Measurements from ENCODE around the gene KCNJ10.
"Not testable (repeated sequence)": the region's sequence is repeated elsewhere in the genome, so short reads cannot be mapped to it uniquely, and the experiment has no call there.

The KCNJ10 gene

GRCh38 chr1:160061369-160062229 lies 8.4 kb downstream of the KCNJ10 start:
- peak; percentile 28 for DNase-seq (ENCODE audit: low spot score)

GRCh38 chr1:160058087-160058486 lies 11.9 kb downstream of the KCNJ10 start:
- no peak for DNase-seq (ENCODE audit: low spot score)

- peak; percentile 32 for DNase-seq (ENCODE audit: low spot score)
Observed at GRCh38 chr1:160056648-160057169, 13.3 kb downstream of the KCNJ10 start.

GRCh38 chr1:160053548-160054365 lies 16.2 kb downstream of the KCNJ10 start:
- peak; percentile 67 for DNase-seq (ENCODE audit: low spot score)

- no peak for DNase-seq (ENCODE audit: low spot score)
Observed at GRCh38 chr1:160052936-160053335, 17.0 kb downstream of the KCNJ10 start.

GRCh38 chr1:160050619-160051018 lies 19.3 kb downstream of the KCNJ10 start:
- DNase-seq (ENCODE audit: low spot score) = no peak

- not testable (repeated sequence) for DNase-seq (ENCODE audit: low spot score)
Observed at GRCh38 chr1:160050182-160050581, 19.8 kb downstream of the KCNJ10 start.

GRCh38 chr1:160049101-160049500 lies 20.9 kb downstream of the KCNJ10 start:
- no peak for DNase-seq (ENCODE audit: low spot score)

GRCh38 chr1:160048335-160048734 lies 21.6 kb downstream of the KCNJ10 start:
- no peak for DNase-seq (ENCODE audit: low spot score)

- no peak for DNase-seq (ENCODE audit: low spot score)
Observed at GRCh38 chr1:160047111-160047991, 22.6 kb downstream of the KCNJ10 start.

GRCh38 chr1:160046494-160047110 lies 23.4 kb downstream of the KCNJ10 start:
- DNase-seq (ENCODE audit: low spot score) = peak; percentile 71

- no peak for DNase-seq (ENCODE audit: low spot score)
Observed at GRCh38 chr1:160045653-160046052, 24.3 kb downstream of the KCNJ10 start.

GRCh38 chr1:160043543-160043942 lies 26.4 kb downstream of the KCNJ10 start:
- DNase-seq (ENCODE audit: low spot score) = no peak

GRCh38 chr1:160040476-160040875 lies 29.5 kb downstream of the KCNJ10 start:
- no peak for DNase-seq (ENCODE audit: low spot score)

- DNase-seq (ENCODE audit: low spot score) = peak; percentile 33
Observed at GRCh38 chr1:160032165-160032820, 37.7 kb downstream of the KCNJ10 start.

- peak; percentile 95 for DNase-seq (ENCODE audit: low spot score)
Observed at GRCh38 chr1:160031365-160032164, 38.4 kb downstream of the KCNJ10 start, which contains the start of gene PIGM. TSS of gene PIGM (minus strand) at chr1:160031990. CDS start at chr1:160031739, 251 bp downstream.

GRCh38 chr1:160030657-160031364 lies 39.1 kb downstream of the KCNJ10 start:
- DNase-seq (ENCODE audit: low spot score) = peak; percentile 33

GRCh38 chr1:160028426-160028825 lies 41.5 kb downstream of the KCNJ10 start:
- no peak for DNase-seq (ENCODE audit: low spot score)

GRCh38 chr1:160025314-160025713 lies 44.6 kb downstream of the KCNJ10 start:
- DNase-seq (ENCODE audit: low spot score) = no peak

All from SW480 (cell line).